HepG2 (cell line): ENCODE data around the gene NUDT8. TPM values are rescaled to one million over a fixed set of nuclear protein-coding genes. Genes with fewer than 3 reads are reported as not detected.

ENCODE experiments used
- CHD2 ChIP-seq: IDR thresholded peaks from 2 replicates; pipeline ENCODE4 v1.6.1; 2011; ENCODE audit warnings: low read depth, low read length, improper control_type of control experiment
- FOXA1 ChIP-seq, 2 experiments: fragments of 450-650 bp in 1 of 2; sonication (generic) in 1 of 2; formaldehyde crosslinking in 1 of 2; IDR thresholded peaks; 2 replicates each; pipeline versions ENCODE4 v1.4.0 to v1.6.1; 2016 to 2020; ENCODE audit warnings: missing genetic modification reagents in 1 of 2
- GABPA ChIP-seq, 2 experiments: IDR thresholded peaks; 2 replicates each; pipeline ENCODE4 v1.6.1; 2011 to 2016; ENCODE audit warnings: low read depth in 2 of 2, low read length in 1 of 2, missing biosample characterization in 1 of 2, missing genetic modification characterization in 1 of 2
- GTF2F1 ChIP-seq: fragments of 150-350 bp; IDR thresholded peaks from 2 replicates; pipeline ENCODE4 v1.6.1; 2014; ENCODE audit warnings: low read length
- JDP2 ChIP-seq: sonication (generic); formaldehyde crosslinking; IDR thresholded peaks from 2 replicates; pipeline ENCODE4 v1.8.1; 2022; ENCODE audit warnings: missing genetic modification reagents, borderline replicate concordance
- NFYB ChIP-seq: sonication (generic); formaldehyde crosslinking; IDR thresholded peaks from 2 replicates; pipeline ENCODE4 v1.4.0; 2020; ENCODE audit warnings: missing genetic modification reagents
- POLR2AphosphoS5 ChIP-seq: IDR thresholded peaks from 2 replicates; pipeline ENCODE4 v1.6.1; 2012; ENCODE audit warnings: low read depth, low read length
- SMAD1 ChIP-seq: sonication (generic); formaldehyde crosslinking; IDR thresholded peaks from 2 replicates; pipeline ENCODE4 v1.4.0; 2020; ENCODE audit warnings: missing genetic modification reagents, low read depth, mild to moderate bottlenecking, borderline replicate concordance
- TBL1XR1 ChIP-seq: fragments of 150-350 bp; IDR thresholded peaks from 2 replicates; pipeline ENCODE4 v1.6.1; 2014; ENCODE audit warnings: borderline replicate concordance, low read length; ENCODE audit not compliant: partially characterized antibody
- TCF12 ChIP-seq, 2 experiments: fragments of 450-650 bp in 1 of 2; sonication (generic) in 1 of 2; formaldehyde crosslinking in 1 of 2; IDR thresholded peaks; 2 replicates each; pipeline versions ENCODE4 v1.6.1 to v1.8.0; 2017 to 2022; ENCODE audit warnings: antibody characterized with exemption in 1 of 2, mild to moderate bottlenecking in 1 of 2, missing genetic modification reagents in 1 of 2, moderate library complexity in 1 of 2
- THAP7 ChIP-seq: sonication (generic); formaldehyde crosslinking; IDR thresholded peaks from 2 replicates; pipeline ENCODE4 v1.8.1; 2023; ENCODE audit warnings: mild to moderate bottlenecking, missing genetic modification reagents
- ZBTB20 ChIP-seq: sonication (generic); formaldehyde crosslinking; IDR thresholded peaks from 2 replicates; pipeline ENCODE4 v1.8.1; 2023; ENCODE audit warnings: missing genetic modification reagents, low read depth, mild to moderate bottlenecking, borderline replicate concordance
- ZNF264 ChIP-seq: sonication (generic); formaldehyde crosslinking; IDR thresholded peaks from 2 replicates; pipeline ENCODE4 v1.4.0; 2020; ENCODE audit warnings: missing genetic modification reagents
- ZNF280D ChIP-seq: sonication (generic); formaldehyde crosslinking; IDR thresholded peaks from 2 replicates; pipeline ENCODE4 v1.5.1; 2020; ENCODE audit warnings: mild to moderate bottlenecking, missing genetic modification reagents
- ZNF382 ChIP-seq: sonication (generic); formaldehyde crosslinking; IDR thresholded peaks from 2 replicates; pipeline ENCODE4 v1.5.0; 2020; ENCODE audit warnings: missing genetic modification reagents, mild to moderate bottlenecking, borderline replicate concordance
- ZNF430 ChIP-seq: sonication (generic); formaldehyde crosslinking; IDR thresholded peaks from 2 replicates; pipeline ENCODE4 v1.9.0; 2021; ENCODE audit warnings: mild to moderate bottlenecking, missing genetic modification reagents
- ZNF788 ChIP-seq: sonication (generic); formaldehyde crosslinking; IDR thresholded peaks from 2 replicates; pipeline ENCODE4 v1.5.0; 2020; ENCODE audit warnings: mild to moderate bottlenecking, missing genetic modification reagents, borderline replicate concordance
- ZNF879 ChIP-seq: sonication (generic); formaldehyde crosslinking; IDR thresholded peaks from 2 replicates; pipeline ENCODE4 v1.8.1; 2023; ENCODE audit warnings: missing genetic modification reagents
- polyA plus RNA-seq, 8 experiments: library from polyadenylated mRNA; depleted of rRNA in 3 of 8; stranded (reverse) in 7 of 8; unstranded in 1 of 8; fragments of >200 nt; fragmentation: Illumina TruSeq in 4 of 8; extraction: Trizol in 4 of 8; gene quantifications; 2 replicates each; pipeline versions ENCODE4 v1.2.1 to v1.2.3, GENCODE V29; 2011 to 2016; ENCODE audit warnings: low read depth in 4 of 8, missing spikeins in 1 of 8, mixed read lengths in 1 of 8; ENCODE audit not compliant: insufficient read depth in 1 of 8
- total RNA-seq, 5 experiments: library from RNA; depleted of rRNA; stranded (reverse); fragments of >200 nt; fragmentation: Illumina TruSeq; extraction: Trizol; gene quantifications; 2 replicates each; pipeline ENCODE4 v1.2.3, GENCODE V29; 2016; ENCODE audit warnings: low read depth in 1 of 5
- TF ChIP-seq, protein P1 (sequence below): sonication (generic); formaldehyde crosslinking; IDR thresholded peaks from 2 replicates; pipeline ENCODE4 v1.4.0; 2020; ENCODE audit warnings: mild to moderate bottlenecking, missing genetic modification reagents
- TF ChIP-seq, protein P2 (sequence below): sonication (generic); formaldehyde crosslinking; IDR thresholded peaks from 2 replicates; pipeline ENCODE4 v1.5.0; 2020; ENCODE audit warnings: missing genetic modification reagents
- TF ChIP-seq, protein P3 (sequence below): sonication (generic); formaldehyde crosslinking; IDR thresholded peaks from 2 replicates; pipeline ENCODE4 v1.5.1; 2020; ENCODE audit warnings: missing genetic modification reagents, mild to moderate bottlenecking, borderline replicate concordance

The NUDT8 gene
- total and polyA plus RNA-seq, 2 of the 13 experiments (the other 11 are each of a cell fraction or from before 2014, with no cell fraction given) = 6.7 to 25.8 TPM

DNA sequence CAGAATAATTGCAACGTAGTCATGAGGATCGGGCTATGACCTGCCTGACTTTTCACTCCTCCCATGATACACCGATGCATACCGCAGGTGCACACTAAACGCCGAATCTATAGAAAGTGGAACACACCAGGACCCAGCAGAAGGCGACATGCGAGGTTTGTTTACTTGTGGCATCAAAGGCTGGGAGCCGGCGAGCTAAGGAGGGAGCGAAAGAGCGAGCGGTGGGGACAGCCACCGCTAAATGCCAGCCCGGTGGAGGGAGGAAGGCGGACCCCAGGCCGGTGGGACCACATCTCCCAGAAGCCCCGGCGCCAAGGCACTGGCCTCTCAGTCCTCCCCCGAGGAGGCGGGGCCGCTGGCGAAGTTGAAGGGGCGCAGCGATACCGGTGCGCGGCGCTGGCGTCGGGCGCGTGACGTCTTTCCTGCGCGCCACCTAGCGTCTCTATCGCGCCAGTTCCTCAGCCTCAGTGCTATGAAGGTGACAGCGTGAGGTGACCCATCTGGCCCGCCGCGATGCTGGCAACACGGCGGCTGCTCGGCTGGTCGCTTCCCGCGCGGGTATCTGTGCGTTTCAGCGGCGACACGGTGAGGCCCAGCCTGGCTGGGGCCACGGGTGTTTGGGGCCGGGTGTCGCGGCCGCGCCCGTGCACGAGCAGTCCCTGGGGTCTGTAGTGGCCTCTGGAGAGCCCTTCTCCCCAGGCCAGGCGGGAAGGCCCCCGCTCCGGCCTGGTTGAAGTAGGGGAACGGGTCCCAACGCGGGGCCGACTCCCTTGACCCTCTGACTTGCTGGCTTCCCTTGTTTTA is 23.0 kb downstream of the NUDT8 start, which contains the start of gene NDUFV1 (continued):
- TF ChIP-seq, protein P1, sequence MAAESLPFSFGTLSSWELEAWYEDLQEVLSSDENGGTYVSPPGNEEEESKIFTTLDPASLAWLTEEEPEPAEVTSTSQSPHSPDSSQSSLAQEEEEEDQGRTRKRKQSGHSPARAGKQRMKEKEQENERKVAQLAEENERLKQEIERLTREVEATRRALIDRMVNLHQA (CRISPR knock-in tag) = no peak
- no peak for TF ChIP-seq TBL1XR1
- TF ChIP-seq GTF2F1 = no peak
- peak; percentile 79 for TF ChIP-seq GABPA (IDR thresholded peaks at IDR 0.05; ENCODE audit: low read depth, low read length)
- peak; percentile 92 for TF ChIP-seq GABPA (CRISPR knock-in tag; IDR thresholded peaks at IDR 0.05; ENCODE audit: low read depth)
- no peak for TF ChIP-seq SMAD1 (CRISPR knock-in tag)
- TF ChIP-seq, protein P2, sequence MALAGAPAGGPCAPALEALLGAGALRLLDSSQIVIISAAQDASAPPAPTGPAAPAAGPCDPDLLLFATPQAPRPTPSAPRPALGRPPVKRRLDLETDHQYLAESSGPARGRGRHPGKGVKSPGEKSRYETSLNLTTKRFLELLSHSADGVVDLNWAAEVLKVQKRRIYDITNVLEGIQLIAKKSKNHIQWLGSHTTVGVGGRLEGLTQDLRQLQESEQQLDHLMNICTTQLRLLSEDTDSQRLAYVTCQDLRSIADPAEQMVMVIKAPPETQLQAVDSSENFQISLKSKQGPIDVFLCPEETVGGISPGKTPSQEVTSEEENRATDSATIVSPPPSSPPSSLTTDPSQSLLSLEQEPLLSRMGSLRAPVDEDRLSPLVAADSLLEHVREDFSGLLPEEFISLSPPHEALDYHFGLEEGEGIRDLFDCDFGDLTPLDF (CRISPR knock-in tag) = peak; percentile 70; the same call in 1 of the 2 replicates
- no peak for TF ChIP-seq ZNF382 (CRISPR knock-in tag)
- no peak for TF ChIP-seq ZBTB20 (CRISPR knock-in tag)
- peak; percentile 64 for TF ChIP-seq NFYB (CRISPR knock-in tag)
- peak; percentile 72 for TF ChIP-seq POLR2AphosphoS5
- TF ChIP-seq, protein P3, sequence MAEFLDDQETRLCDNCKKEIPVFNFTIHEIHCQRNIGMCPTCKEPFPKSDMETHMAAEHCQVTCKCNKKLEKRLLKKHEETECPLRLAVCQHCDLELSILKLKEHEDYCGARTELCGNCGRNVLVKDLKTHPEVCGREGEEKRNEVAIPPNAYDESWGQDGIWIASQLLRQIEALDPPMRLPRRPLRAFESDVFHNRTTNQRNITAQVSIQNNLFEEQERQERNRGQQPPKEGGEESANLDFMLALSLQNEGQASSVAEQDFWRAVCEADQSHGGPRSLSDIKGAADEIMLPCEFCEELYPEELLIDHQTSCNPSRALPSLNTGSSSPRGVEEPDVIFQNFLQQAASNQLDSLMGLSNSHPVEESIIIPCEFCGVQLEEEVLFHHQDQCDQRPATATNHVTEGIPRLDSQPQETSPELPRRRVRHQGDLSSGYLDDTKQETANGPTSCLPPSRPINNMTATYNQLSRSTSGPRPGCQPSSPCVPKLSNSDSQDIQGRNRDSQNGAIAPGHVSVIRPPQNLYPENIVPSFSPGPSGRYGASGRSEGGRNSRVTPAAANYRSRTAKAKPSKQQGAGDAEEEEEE (CRISPR knock-in tag) = peak; percentile 91; the same call in 1 of the 2 replicates
- TF ChIP-seq ZNF264 (CRISPR knock-in tag) = no peak
- peak; percentile 54; the same call in 1 of the 2 replicates for TF ChIP-seq CHD2
- peak; percentile 93; the same call in 1 of the 2 replicates for TF ChIP-seq ZNF788 (CRISPR knock-in tag)
- no peak for TF ChIP-seq TCF12 (IDR thresholded peaks at IDR 0.05)
- TF ChIP-seq TCF12 (CRISPR knock-in tag; IDR thresholded peaks at IDR 0.05) = no peak
- no peak for TF ChIP-seq ZNF280D (CRISPR knock-in tag)
- no peak for TF ChIP-seq FOXA1 (IDR thresholded peaks at IDR 0.05)
- TF ChIP-seq FOXA1 (CRISPR knock-in tag; IDR thresholded peaks at IDR 0.05) = no peak; the same call in 1 of the 2 replicates
- no peak for TF ChIP-seq JDP2 (CRISPR knock-in tag)
- no peak for TF ChIP-seq ZNF879 (CRISPR knock-in tag)
- TF ChIP-seq ZNF430 = peak; percentile 69; the same call in 1 of the 2 replicates
- peak; percentile 89; the same call in 1 of the 2 replicates for TF ChIP-seq THAP7 (CRISPR knock-in tag)
